OCI-LY7 (cell line): ENCODE data around the gene CHD5. TPM values are rescaled to one million over a fixed set of nuclear protein-coding genes. Genes with fewer than 3 reads are reported as not detected.
"Not testable (repeated sequence)": the region's sequence is repeated elsewhere in the genome, so short reads cannot be mapped to it uniquely, and the experiment has no call there.

Experiments used
- BruUV-seq: library from RNA; stranded (reverse); fragments of 400-500 nt; replicated peaks from 2 replicates; lab custom pipeline; 2021; lab: Mats Ljungman, UMichigan
- CTCF ChIA-PET: fragments of 300-600 bp; sonication (Branson Sonifier 250); formaldehyde crosslinking; loops from one replicate; lab custom pipeline; 2022; ENCODE audit warnings: antibody characterized with exemption; ENCODE audit not compliant: unreplicated experiment; lab: Charles Lee
- POLR2A ChIA-PET: fragments of 300-600 bp; sonication (Branson Sonifier 250); formaldehyde crosslinking; loops from one replicate; lab custom pipeline; 2022; ENCODE audit warnings: antibody characterized with exemption; lab: Charles Lee
- DNase-seq: peaks from one replicate; pipeline ENCODE4 v3.0.0-alpha.2; 2015; ENCODE audit warnings: low spot score
- H2AFZ ChIP-seq: fragments of 200-600 bp; sonication (generic), shearing (Covaris generic); 2 replicates; pipeline ENCODE4 v1.6.1; 2014; ENCODE audit warnings: mild to moderate bottlenecking, antibody characterized with exemption, low read length, moderate library complexity
- H3K27ac ChIP-seq: fragments of 200-600 bp; sonication (generic); 2 replicates; pipeline ENCODE4 v1.5.1; 2014; ENCODE audit warnings: mixed run types, low read depth, mild to moderate bottlenecking, moderate library complexity, low read length, inconsistent platforms; ENCODE audit not compliant: poor library complexity, severe bottlenecking
- H3K36me3 ChIP-seq: fragments of 200-600 bp; sonication (generic); 2 replicates; pipeline ENCODE4 v1.6.1; 2014; ENCODE audit warnings: mild to moderate bottlenecking, antibody characterized with exemption, low read length, moderate library complexity, mixed read lengths; ENCODE audit not compliant: insufficient read depth
- H3K4me1 ChIP-seq: fragments of 200-600 bp; sonication (generic); 2 replicates; pipeline ENCODE4 v1.5.1; 2014; ENCODE audit warnings: mild to moderate bottlenecking, low read length; ENCODE audit not compliant: insufficient read depth, poor library complexity, severe bottlenecking
- H3K4me2 ChIP-seq: fragments of 200-600 bp; sonication (generic); 2 replicates; pipeline ENCODE4 v1.6.1; 2014; ENCODE audit warnings: mild to moderate bottlenecking, low read length
- H3K4me3 ChIP-seq: fragments of 200-600 bp; sonication (generic); 2 replicates; pipeline ENCODE4 v1.5.1; 2014; ENCODE audit warnings: mild to moderate bottlenecking, low read depth, low read length; ENCODE audit not compliant: poor library complexity, severe bottlenecking
- H3K79me2 ChIP-seq: fragments of 200-600 bp; sonication (generic); 2 replicates; pipeline ENCODE4 v1.6.1; 2016; ENCODE audit warnings: low read depth, mild to moderate bottlenecking, low read length, moderate library complexity, mixed read lengths; ENCODE audit not compliant: insufficient read depth
- H3K9me2 ChIP-seq: fragments of 200-600 bp; sonication (generic); 2 replicates; pipeline ENCODE4 v1.6.1; 2016; ENCODE audit warnings: mild to moderate bottlenecking, low read length, mixed read lengths; ENCODE audit not compliant: insufficient read depth
- H3K9me3 ChIP-seq: fragments of 200-600 bp; sonication (generic); 2 replicates; pipeline ENCODE4 v1.6.1; 2014; ENCODE audit warnings: mild to moderate bottlenecking, mixed run types, low read length, mixed read lengths
- H4K20me1 ChIP-seq: fragments of 200-600 bp; sonication (generic); 2 replicates; pipeline ENCODE4 v1.6.1; 2014; ENCODE audit warnings: mild to moderate bottlenecking, antibody characterized with exemption, low read length, moderate library complexity, mixed read lengths; ENCODE audit not compliant: insufficient read depth
- CTCF ChIP-seq: fragments of 200-600 bp; sonication (generic); conservative IDR thresholded peaks from 2 replicates; pipeline ENCODE4 v1.5.1; 2014; ENCODE audit warnings: mild to moderate bottlenecking, antibody characterized with exemption, low read length, moderate library complexity, mixed read lengths
- EZH2phosphoT487 ChIP-seq: fragments of 200-600 bp; sonication (generic); IDR thresholded peaks from 2 replicates; pipeline ENCODE4 v1.6.1; 2018; ENCODE audit warnings: low read depth, borderline replicate concordance, mild to moderate bottlenecking, mixed run types, antibody characterized with exemption, low read length, moderate library complexity, mixed read lengths
- intact Hi-C: fragments of 100-400 bp; cut with micrococcal nuclease; formaldehyde crosslinking; loops from one replicate; pipeline ENCODE4 v1.10.0; 2022; ENCODE audit not compliant: unreplicated experiment
- total RNA-seq, 2 experiments: library from RNA; depleted of rRNA in 1 of 2; stranded (reverse); fragments of >200 nt in 1 of 2; shearing (Covaris generic) in 1 of 2; gene quantifications; 2 replicates each; pipeline ENCODE4 v1.2.3, GENCODE V29; 2014 to 2022

The CHD5 gene
- total RNA-seq, 2 experiments from 2014 or later: 0.19 to 0.38 TPM

DNA sequence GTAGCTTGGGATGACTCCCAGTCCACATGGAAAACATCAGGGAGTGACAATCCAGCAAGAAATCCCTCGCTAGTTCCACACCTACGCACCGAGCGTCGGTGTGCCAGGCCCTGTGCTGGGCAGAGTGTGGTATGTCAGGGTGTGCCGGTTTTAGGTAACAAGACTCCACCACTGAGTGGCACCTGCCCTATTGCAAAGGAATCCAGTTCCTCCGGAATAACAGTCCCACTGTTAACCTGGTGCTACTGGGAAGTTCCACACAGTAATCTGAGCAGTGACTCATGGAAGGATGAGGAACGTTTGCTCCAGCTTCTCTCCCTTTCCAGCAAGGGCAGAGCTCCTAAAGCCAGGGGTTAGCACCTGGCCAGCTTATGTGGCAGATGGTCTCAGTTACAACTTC is 40.1 kb upstream of the CHD5 start:
- intact Hi-C loops: no loop called here
- BruUV-seq: no TSS peak
- Histone ChIP-seq H3K9me2 (no peaks in the 10 kb centered on the region), H2AFZ (no peak overlapping the region), H3K79me2 (no peaks in the 10 kb centered on the region), H4K20me1 (no peaks in the 10 kb centered on the region), H3K4me1 (no peaks in the 10 kb centered on the region), H3K4me2 (no peak overlapping the region), H3K36me3 (peaks cover 53% of the 10 kb centered on the region), H3K9me3 (no peaks in the 10 kb centered on the region), H3K27ac (no peak overlapping the region), H3K4me3 (no peak overlapping the region)
- POLR2A ChIA-PET: no interaction called here
- no peak for DNase-seq
- CTCF ChIA-PET: interaction anchor here (1.1 kb wide), 1 partner anchor 218 kb away, joined by 3 read pairs; no protein-coding TSS in a partner anchor
- no peak for TF ChIP-seq EZH2phosphoT487
- no peak for TF ChIP-seq CTCF

GRCh38 chr1:6219641-6220040 is 39.5 kb upstream of the CHD5 start:
- POLR2A ChIA-PET, H3K4me1 ChIP-seq, H4K20me1 ChIP-seq, H3K27ac ChIP-seq, H2AFZ ChIP-seq, H3K4me3 ChIP-seq, intact Hi-C loops, BruUV-seq, DNase-seq, H3K79me2 ChIP-seq, H3K9me3 ChIP-seq, H3K4me2 ChIP-seq, H3K9me2 ChIP-seq: not testable (repeated sequence)
- peaks cover 47% of the 10 kb centered on the region for H3K36me3 ChIP-seq
- CTCF ChIA-PET: interaction anchor here (1.1 kb wide), 1 partner anchor 218 kb away, joined by 3 read pairs; no protein-coding TSS in a partner anchor

GRCh38 chr1:6218375-6219164 is 38.4 kb upstream of the CHD5 start:
- TF ChIP-seq EZH2phosphoT487 (no peak), CTCF (no peak)
- no peaks in the 10 kb centered on the region for H3K79me2 ChIP-seq
- intact Hi-C loops: no loop called here
- H3K9me2 ChIP-seq: no peaks in the 10 kb centered on the region
- no peak for DNase-seq
- CTCF ChIA-PET: no interaction called here
- POLR2A ChIA-PET: no interaction called here
- no peak overlapping the region for H3K27ac ChIP-seq
- H3K4me1 ChIP-seq: no peaks in the 10 kb centered on the region
- no peak overlapping the region for H2AFZ ChIP-seq
- no peaks in the 10 kb centered on the region for H4K20me1 ChIP-seq
- no peak overlapping the region for H3K4me2 ChIP-seq
- BruUV-seq: no TSS peak
- peaks cover 36% of the 10 kb centered on the region for H3K36me3 ChIP-seq
- H3K4me3 ChIP-seq: no peak overlapping the region
- no peaks in the 10 kb centered on the region for H3K9me3 ChIP-seq
